ENCODE results near the gene ADGRD1.
"Not testable (repeated sequence)": the region's sequence is repeated elsewhere in the genome, so short reads cannot be mapped to it uniquely, and the experiment has no call there.

Gene ADGRD1

DNA sequence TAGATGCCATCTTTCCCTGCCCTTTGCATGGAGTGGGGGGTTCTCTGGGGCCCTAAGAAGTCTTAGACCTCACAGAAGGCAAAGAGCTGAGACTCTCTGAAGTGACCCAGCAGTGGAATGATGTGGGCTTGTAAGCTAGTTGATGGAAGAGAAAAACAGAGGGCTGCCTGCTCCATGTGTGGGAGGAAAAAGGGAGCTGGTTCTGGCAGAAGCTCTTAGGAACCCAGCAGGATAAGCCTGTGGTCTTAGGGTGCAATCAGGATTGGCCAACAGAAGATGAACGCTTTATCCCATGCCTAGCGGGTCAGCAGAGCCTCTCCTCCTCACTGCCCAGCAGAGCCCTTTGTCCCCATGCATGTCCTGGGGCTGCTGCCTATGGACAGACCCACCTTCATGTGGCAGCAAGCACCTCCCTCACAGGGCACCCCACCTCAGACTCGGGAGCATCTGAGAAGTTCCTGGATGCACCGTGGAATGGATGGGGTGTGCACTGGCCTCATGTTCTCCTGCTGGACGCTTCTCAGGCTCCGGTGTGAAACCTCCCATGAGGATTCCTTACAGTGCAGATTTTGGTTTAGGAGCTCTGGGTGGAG is 152.7 kb downstream of the ADGRD1 start:
- FAIRE-seq, result no peak

DNA sequence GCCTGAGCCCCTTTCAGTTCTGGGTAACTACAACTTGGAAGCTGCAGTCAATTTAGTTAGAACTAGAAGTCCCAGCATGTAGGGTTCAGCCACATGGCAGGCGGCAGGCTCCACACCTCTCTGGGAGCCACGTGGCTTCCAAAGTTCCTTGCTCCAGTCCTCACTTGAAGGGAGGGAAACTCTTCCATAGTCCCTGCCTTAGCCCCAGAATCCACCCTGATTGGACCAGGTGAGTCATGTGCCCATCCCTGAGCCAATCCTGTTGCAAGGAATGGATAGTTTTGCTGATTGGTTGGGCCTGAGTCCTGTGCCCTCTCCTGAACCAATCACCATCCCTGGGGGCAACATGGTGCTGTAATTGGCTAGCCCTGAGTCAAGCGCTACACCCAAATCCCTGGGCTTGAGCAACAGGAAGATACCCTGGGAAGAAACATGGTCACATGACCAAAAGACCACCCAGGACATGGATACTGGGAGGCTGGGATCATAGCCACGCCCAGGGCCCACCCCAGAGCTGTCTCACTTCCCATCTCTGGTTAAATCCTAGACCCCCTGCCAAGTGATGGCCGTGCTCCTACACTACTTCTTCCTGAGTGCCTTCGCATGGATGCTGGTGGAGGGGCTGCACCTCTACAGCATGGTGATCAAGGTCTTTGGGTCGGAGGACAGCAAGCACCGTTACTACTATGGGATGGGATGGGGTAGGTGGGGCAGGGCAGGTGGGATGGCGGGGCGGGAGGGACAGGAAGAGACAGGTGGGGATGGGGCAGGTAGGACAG is 154.7 kb downstream of the ADGRD1 start:
- FAIRE-seq, result no peak

DNA sequence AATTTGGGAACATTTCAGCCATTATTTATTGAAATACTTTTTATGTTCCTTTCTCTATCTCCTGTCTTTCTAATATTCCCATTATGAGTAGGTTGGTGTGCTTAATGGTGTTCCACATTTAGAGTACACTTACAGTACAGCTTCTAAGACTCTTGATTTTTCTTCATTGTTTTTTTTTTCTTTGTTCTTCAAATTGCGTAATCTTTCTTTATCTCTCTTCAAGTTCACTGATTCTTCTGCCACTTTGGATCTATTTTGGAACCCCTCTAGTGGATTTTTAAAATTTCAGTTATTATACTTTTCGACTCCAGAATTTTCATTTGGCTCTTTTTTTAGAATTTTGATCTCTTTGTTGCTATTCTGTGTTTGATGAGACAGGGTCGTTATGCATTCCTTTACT is 157.7 kb downstream of the ADGRD1 start:
- FAIRE-seq, result no peak

DNA sequence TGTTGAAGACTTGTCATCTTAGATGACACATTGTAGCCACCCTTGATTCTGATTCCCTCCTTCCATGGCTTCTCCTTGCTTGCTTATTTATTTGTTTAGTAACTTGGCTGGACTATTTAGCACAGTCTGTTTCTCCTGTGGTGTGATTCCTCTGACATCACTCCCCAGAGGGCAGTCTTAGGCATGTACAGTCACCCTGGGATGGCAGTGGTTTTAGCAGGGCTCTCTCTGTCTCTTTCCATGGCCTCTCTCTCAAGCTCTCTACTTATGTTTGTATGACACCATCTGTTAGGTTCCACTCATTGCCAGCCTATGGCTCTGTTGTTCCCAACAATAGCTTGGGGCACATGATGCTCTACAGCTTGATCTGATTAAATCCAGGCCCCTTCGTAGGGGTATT is 158.3 kb downstream of the ADGRD1 start:
- FAIRE-seq, result no peak

DNA sequence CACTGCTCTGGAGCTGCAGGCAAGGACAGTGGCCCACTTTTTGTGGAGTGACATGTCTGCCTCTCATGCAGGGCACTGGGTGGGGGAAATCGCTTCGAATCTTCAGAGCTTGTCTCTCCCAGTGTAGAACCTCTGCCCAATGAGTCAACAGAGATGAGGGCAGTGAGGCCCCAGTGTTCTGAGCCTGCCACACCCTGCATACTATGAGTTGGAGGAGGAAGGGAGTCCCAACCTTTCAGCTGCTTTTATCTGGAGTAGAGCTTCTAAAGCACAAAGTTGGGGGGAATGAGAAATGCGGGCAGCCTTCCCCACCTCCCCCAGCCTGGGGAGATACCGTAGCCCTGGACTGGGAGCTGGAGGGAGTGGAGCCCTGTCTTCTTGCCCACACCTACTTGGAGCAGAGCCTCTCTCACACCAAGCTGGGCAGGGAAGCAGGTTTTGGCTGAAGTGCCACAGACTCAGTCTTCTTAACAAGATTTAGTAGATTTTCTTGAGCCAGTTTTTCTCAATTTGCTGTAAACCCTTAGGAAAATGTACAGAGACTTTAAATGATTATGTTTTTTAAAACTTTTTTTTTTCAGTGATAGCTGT is 159.1 kb downstream of the ADGRD1 start:
- FAIRE-seq, result no peak

DNA sequence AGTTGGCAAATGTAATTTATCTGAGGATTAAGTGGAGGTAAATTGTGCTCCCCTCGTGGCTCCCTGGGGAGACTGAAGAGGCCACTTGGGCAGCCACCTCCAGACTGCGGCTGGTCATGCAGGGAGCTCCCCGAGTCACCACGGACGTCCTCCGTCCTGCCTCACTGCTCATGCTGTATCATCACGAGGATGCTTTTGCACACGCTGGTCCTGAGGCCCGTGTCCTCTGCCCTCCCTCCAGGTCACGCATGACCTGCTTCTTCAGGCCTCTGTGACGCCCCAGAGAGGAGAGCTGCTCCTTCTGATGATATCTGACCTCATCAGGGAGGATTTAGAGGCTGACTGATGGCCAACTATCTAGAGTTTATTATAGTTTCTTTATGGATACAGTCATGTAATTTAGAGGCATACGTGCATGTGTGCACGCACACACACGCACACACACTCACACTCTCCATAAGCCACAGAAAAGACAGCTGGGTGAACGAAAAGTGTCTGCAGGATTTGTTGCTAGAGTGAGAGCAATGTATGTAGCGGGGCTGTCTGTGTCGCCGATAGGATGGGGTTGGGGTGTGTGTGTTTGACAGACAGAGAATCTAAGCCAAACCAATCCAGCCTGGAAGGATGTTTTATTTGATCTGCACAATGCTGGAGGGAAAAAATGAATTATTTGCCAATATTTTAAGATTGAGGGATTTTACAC is 160.0 kb downstream of the ADGRD1 start:
- FAIRE-seq, result no peak

DNA sequence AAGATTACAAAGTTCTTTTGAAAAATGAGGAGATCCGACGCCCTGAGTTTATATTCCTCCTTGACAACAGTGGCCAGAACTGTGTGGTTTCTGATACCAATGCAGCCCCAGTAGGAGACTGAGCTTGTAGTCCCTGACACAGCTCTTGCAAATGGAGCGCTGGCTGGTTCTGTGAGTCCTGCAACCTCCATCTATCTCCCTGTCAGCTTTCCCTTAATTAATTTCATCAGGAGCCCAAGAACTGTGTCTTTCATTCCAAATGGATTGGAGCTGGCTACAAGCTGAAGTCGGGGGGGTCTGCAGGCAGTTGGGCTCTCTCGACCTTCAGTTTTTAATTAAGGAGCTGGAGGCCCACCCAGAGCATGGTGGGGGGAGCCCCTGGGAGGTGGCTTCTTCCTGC is 160.6 kb downstream of the ADGRD1 start:
- no peak for FAIRE-seq

DNA sequence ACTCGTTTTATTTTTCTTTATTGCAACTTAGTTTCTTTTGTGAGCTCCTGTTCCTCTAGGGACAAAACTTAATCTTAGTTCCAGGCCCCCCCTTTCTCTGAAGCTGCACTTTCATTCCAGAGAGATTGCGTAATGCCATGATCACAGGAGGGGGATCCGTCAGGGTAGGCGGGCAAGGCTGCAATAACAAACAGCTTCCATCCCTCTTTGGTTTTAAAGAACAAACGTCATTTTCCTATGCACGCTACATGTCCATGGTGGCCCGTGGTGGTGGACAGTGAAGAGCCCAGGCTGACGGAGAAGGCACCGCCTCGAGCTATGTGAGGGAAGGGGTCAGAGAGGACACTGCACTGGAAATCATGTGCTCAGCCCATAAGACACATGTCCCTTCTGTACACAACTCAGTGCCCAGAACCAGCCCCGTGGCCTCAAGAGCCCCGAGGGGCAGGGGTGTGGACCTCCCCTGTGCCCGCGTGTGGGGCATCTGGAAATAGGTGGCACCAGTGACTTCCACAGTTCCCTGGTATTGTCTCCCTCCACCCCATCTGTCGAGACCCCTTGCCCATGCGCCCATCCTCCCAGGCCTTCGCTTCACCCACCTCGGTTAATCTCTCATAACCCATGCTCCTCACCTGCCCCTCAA is 161.4 kb downstream of the ADGRD1 start:
- no peak for FAIRE-seq

DNA sequence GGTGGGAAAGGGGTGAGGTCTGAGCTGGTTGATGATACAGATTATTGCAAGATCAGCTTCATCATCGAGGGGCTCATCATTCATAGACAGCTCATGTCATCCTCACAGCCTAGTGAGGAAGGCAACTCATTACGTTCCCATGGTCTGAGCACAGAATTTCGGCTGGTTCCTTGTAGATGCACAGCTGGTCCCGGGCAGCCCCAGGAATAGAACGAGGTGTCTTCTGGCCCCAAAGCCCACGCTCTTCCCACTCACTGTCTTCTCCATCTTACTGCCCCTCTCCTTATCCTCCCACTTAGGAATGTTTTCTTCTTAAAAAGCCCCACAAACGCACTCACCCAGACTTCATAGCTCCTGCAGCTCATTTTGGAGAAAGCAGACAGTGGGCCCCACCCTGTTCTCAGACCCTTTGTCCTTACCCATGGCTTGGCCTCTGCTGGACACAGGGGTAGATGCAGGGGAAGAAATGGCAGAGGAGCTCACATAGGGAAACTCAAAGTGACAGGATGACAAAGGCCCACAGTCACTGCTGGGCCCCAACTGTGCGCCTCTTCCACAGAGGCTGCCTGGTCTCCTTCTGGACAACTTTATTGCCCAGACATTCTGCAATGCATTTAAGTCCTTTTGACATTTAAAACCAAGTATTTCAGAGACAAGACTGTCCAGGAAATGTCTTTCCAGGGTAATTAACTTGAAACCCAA is 162.2 kb downstream of the ADGRD1 start:
- no peak for FAIRE-seq

DNA sequence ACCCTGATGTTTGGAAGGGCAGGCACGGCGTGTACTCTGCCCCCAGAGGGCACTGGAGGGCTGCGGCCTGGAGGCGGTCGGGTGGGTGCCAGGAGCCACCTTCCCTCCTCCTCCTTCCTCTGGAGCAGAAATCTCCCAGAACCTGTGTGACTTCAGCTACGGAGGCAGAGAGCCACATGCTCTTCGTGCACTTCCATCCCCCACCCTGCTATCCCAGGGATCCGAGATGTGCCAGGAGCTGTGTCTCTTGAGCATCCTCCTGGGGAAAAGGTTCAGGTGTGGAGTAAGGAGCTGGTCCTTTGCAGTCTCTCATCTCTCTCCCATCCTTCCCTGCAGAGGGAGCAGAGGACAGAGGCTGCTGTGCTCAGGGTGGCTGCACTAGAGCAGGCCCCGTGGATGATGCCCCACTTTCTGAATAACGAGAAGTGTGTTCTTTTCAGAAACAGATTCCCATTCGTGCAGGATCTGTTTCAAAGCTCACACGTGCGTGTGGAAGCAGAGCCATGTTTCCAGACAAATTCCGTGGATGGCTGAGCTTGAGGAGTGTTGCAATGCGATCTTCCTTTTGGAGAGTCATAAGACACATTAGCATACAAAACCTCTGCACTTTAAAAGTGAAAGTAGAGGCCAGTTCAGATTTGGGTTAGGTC is 162.9 kb downstream of the ADGRD1 start:
- no peak for FAIRE-seq

DNA sequence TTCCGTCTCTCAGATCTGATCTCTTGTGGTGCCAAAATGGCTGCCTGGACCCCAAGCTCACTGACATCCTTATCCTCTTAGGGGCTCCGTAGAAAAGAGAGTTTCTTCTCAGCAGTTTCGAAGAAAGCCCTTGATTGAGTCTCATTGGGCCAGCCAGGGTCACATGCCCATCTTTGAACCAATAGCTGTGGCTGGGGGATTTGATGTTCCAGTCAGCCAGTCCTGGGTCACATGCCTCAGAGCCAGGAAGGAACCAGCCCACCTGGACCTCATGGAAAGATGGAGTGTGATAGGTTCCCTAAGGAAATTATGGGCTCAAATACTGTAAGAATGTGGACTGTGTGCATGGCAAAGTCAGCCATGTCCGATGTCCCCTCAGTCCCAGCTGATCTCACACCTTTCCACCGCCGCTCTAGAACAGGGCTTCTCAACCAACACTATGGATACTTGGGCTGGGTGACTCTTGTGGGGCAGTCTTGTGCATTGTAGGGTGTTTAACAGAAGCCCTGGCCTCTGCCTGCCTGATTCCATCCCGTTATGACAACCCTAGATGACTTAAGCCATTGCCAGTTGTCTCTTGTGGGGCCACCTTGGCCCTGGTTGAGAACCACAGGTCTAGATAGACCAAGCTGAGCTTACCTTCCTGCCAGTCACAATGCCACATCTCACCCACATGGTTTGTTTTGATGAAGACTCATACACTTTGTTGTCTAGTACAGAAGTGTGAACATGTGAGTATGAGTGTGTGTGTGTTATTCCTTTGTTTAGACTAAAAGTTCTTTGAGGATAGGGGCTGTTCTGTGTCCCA is 163.9 kb downstream of the ADGRD1 start:
- no peak for FAIRE-seq

DNA sequence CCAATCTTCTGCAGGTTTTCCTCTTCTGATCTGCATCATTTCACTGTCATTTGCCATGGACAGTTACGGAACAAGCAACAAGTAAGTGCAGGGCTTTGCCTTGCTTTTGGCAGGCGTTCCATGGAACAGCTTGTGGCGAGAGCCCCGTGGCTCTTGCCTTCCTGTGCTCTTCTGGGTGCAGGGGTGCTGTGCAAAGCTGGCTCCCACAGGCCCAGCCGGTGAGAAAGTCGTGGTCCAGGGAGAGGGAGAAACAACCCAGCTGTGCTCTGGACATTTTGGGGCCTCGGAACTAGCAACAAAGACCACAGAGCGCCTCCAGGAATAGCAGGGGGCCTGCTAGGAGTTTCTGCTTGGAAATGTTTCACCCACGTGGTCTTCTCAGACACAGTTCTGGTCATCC is 164.7 kb downstream of the ADGRD1 start:
- FAIRE-seq, result no peak

DNA sequence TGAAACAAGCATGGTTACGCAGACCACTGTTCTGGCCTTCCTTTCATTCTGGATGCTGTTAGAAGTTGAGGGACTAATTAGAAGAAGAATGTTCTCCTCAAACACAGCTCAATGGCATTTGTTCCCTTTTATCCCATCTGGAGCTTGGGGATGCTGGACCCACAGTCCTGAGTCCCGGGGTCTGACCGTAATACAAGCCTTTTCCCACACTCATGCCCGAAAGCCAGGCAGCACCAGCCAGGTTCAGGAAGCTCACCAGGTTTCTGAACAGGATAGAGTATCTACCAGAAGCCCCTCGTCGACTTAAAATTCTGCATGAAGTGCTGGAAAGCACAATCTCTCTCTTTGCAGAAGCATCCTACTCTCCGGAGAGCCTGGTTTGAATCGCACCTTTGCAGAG is 165.6 kb downstream of the ADGRD1 start:
- not testable (repeated sequence) for FAIRE-seq

DNA sequence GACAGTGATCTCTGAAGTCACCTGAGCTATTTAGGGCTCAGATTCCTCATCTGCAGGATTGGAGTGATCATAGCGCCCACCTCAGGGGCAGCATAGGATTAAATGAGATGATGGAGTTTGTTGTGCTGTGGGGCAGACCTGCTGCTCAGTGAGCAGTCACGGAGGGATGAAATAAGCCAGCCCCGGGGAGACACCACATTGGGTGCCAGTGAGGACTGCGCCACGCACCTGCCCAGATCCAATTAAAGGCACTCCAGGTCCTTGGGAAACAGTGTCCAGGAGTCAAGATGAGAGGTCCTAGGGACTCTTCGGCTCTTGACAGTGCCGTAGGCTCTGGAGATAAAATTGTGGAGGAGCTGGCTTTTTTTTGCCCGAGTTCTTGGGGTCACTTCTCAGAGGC is 166.2 kb downstream of the ADGRD1 start:
- no peak for FAIRE-seq

DNA sequence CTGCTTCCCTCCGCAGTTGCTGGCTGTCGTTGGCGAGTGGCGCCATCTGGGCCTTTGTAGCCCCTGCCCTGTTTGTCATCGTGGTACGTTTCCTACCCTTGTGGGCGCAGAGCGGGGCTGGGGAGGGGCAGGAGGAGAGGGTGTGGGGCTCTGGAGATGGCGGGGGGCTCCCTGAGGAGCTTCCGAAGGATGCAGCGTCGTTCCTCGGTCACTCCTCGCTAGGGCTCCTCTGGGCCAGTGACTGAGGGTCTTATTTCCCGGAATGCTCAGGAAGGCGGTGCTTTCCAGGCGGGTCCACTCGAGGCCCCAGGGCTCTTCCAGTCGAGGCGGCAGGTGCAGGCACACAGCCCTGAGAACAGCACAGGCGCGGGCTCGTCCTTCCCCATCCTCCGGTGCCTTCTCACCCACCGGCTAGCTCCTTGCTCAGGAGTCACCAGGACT is 167.1 kb downstream of the ADGRD1 start:
- no peak for FAIRE-seq

DNA sequence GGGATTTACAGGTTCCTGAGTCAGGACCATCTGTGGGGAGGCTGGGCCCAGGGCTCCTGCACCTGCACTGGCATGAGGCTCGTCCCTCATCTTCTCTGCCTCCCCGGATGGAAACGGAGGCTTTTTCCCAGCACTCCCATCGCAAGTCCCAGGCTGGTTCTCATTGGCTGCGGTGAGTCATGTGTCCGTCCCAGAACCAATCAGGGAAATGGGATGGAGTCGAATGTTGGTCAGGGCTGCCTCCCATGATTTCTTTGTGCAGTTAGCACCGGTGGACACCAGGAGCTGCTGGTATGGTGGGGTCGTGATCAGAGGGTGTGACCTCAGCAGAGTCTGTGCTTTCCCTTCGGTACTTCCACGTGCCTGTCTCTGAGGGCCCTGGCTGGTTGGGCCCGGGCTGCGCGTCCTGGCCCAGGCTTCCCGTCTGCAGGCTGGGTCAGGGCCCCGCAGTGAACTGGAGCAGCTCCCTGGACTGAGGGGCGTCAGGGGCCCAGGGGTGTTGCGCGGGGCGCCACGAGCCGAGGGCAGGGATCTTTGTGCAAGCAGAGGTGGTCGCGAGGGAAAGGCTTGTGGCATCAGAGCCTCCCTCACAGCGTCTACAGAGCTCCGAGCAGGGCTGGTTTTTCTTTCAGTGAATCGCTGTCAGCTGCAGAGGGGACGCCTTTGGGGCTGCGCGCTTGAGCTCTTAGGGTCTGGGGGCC is 168.1 kb downstream of the ADGRD1 start:
- no peak for FAIRE-seq

DNA sequence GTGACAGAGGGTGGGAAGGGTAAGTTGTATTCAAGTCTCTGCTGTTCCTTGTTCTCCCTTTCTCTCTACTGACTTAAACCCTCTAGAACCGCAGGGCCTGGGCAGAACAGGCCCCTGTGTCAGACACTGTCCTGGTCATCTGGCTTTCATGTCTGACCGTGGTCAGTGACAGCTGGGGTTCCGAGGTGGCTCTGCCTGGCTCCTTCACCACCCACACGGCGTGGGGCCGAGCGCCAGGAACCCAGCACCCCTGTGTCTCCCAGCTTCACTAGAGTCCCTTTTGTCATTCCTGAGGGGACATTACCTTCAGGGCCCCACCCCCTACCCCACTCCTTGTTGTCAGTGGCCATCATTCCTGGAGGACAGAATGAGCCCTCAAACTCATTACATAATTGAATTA is 168.9 kb downstream of the ADGRD1 start:
- FAIRE-seq, result no peak

DNA sequence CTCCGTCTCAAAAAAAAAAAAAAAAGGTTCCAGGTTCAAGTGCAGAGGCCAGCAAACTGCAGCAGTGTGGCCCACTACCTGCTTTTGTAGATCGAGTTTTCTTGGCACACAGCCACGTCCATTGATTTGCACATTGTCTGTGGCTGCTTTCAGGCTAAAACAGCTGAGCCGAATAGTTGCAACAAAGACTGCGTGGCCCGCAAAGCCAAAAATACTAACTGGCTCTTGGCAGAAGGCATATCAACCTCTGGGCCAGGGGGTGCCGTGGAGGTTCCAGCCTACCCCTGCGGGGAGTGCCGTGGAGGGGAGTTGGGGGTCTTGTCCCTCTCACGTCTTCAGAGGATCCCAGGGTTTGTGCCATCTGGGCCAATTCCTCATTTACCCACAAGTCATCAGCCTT is 170.1 kb downstream of the ADGRD1 start:
- FAIRE-seq, result no peak

DNA sequence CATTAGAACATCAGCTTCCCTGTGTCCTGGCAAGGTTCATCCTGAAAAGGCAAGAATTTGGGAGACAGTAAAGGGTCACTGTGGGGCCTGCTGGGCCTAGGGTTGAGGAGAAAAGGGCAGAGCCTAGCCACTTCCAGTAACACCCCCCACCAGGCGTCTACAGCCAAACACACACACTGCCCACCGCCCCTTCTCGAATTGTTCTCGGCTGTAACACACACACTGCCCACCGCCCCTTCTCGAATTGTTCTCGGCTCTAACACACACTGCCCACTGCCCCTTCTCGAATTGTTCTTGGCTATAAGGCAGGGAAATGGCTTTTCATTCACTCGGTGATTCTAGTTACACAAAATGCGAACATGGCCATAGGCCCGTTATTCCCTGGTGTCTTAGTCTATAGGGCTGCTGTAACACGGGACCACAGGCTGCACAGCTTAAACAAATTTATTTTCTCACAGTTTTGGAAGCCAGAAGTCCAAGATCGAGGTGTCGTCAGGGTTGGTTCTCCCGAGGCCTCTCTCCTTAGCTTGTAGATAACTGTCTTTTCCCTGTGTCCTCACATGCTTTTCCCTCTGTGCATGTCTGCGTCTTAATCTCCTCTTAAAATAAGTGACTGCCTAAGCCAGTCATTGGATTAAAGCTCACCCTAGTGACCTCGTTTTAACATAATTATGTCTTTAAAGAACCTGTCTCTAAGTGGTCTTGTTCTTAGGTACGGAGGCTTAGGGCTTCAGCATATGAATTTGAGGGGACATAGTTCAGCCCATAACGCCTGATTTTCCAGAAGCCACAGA is 171.0 kb downstream of the ADGRD1 start:
- FAIRE-seq, result no peak

Measured in colon (tissue), 2 donors.